Esophagus muscularis mucosa (tissue), 4 donors: ENCODE measurements around the gene C5orf15. TPM values are rescaled to one million over a fixed set of nuclear protein-coding genes. Genes with fewer than 3 reads are reported as not detected.
A peak's percentile ranks its signal among the peaks of the same experiment; 100 is the strongest.

Source experiments
- DNase-seq: peaks from one replicate; pipeline ENCODE4 v3.0.0-alpha.2; 2017; ENCODE audit errors: extremely low spot score
- H3K27ac ChIP-seq, 4 donors: fragments of 200-600 bp; sonication (generic); replicated peaks in 1 of 4; 1 replicate in 3 of 4; 2 replicates in 1 of 4; pipeline ENCODE4 v1.5.1; 2016 to 2019; ENCODE audit warnings: mild to moderate bottlenecking in 1 of 4
- H3K27me3 ChIP-seq, 4 donors: fragments of 200-600 bp; sonication (generic); one replicate each; pipeline versions ENCODE4 v1.5.1 to v1.6.0; 2016 to 2019
- H3K36me3 ChIP-seq, 4 donors: fragments of 200-600 bp; sonication (generic); one replicate each; pipeline ENCODE4 v1.5.1; 2016 to 2019
- H3K4me1 ChIP-seq, 4 donors: fragments of 200-600 bp; sonication (generic); one replicate each; pipeline ENCODE4 v1.5.1; 2016 to 2019
- H3K4me3 ChIP-seq, 4 donors: fragments of 200-600 bp; sonication (generic); 1 replicate in 2 of 4; 2 replicates in 2 of 4; pipeline ENCODE4 v1.5.1; 2016 to 2019; ENCODE audit warnings: mild to moderate bottlenecking in 4 of 4, moderate library complexity in 1 of 4
- H3K9me3 ChIP-seq, 4 donors: fragments of 200-600 bp; sonication (generic); 1 replicate in 3 of 4; 2 replicates in 1 of 4; pipeline ENCODE4 v1.5.1; 2016 to 2019
- EP300 ChIP-seq: sonication (generic); formaldehyde crosslinking; IDR thresholded peaks from one replicate; pipeline ENCODE4 v1.6.1; 2017; ENCODE audit warnings: antibody characterized with exemption
- POLR2A ChIP-seq: fragments of 450-650 bp; IDR thresholded peaks from one replicate; pipeline ENCODE4 v1.6.1; 2017; ENCODE audit warnings: antibody characterized with exemption, moderate library complexity, mild to moderate bottlenecking, low read depth
- POLR2AphosphoS5 ChIP-seq, 2 donors: sonication (generic); formaldehyde crosslinking; IDR thresholded peaks; one replicate each; pipeline ENCODE4 v1.6.1; 2017; ENCODE audit warnings: antibody characterized with exemption in 2 of 2
- WGBS: methylation state at CpG from one replicate; pipeline ENCODE4 v1.1.5; 2018; 5-methylcytosine and 5-hydroxymethylcytosine counted together
- intact Hi-C: fragments of 100-400 bp; cut with DNase I; formaldehyde crosslinking; loops from one replicate; pipeline ENCODE4 v1.15.1; 2023
- total RNA-seq, 4 donors: library from RNA; depleted of rRNA; stranded (reverse); fragments of >200 nt; gene quantifications; one replicate each; pipeline versions ENCODE4 v1.1.0 to v1.2.1, GENCODE V29; 2016
- TF ChIP-seq, protein P1 (sequence below), 3 experiments: fragments of 200-600 bp in 2 of 3; fragments of 450-650 bp in 1 of 3; sonication (generic) in 2 of 3; IDR thresholded peaks; one replicate each; pipeline ENCODE4 v1.5.1; 2017 to 2019; ENCODE audit warnings: antibody characterized with exemption in 3 of 3, mild to moderate bottlenecking in 2 of 3, moderate library complexity in 1 of 3

Gene C5orf15
- total RNA-seq, 4 donors from 2014 or later: 20.3 to 26.1 (median 22.2) TPM

GRCh38 chr5:134001938-134002731 lies 33.7 kb upstream of the C5orf15 start:
- peak overlapping the region; percentile 97 to 100 (median 100) for H3K27ac ChIP-seq
- H3K27me3 ChIP-seq: no peaks in the 10 kb centered on the region
- no peak for DNase-seq
- H3K4me3 ChIP-seq: peak overlapping the region in 2 of 4 donors; percentile 77 to 94
- TF ChIP-seq, protein P1, sequence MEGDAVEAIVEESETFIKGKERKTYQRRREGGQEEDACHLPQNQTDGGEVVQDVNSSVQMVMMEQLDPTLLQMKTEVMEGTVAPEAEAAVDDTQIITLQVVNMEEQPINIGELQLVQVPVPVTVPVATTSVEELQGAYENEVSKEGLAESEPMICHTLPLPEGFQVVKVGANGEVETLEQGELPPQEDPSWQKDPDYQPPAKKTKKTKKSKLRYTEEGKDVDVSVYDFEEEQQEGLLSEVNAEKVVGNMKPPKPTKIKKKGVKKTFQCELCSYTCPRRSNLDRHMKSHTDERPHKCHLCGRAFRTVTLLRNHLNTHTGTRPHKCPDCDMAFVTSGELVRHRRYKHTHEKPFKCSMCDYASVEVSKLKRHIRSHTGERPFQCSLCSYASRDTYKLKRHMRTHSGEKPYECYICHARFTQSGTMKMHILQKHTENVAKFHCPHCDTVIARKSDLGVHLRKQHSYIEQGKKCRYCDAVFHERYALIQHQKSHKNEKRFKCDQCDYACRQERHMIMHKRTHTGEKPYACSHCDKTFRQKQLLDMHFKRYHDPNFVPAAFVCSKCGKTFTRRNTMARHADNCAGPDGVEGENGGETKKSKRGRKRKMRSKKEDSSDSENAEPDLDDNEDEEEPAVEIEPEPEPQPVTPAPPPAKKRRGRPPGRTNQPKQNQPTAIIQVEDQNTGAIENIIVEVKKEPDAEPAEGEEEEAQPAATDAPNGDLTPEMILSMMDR (IDR thresholded peaks at IDR 0.05): no peak
- TF ChIP-seq POLR2A (no peak), POLR2AphosphoS5 (IDR thresholded peaks at IDR 0.05) (no peak), EP300 (no peak)
- H3K4me1 ChIP-seq: peaks cover 65 to 82% (median 81%) of the 10 kb centered on the region in 4 donors
- H3K36me3 ChIP-seq: peaks cover 0 to 20% (median 7%) of the 10 kb centered on the region in 4 donors
- 85% methylated on average over 12 of the region's 13 CpGs for WGBS
- intact Hi-C loops: no loop called here
- H3K9me3 ChIP-seq: no peaks in the 10 kb centered on the region

DNA sequence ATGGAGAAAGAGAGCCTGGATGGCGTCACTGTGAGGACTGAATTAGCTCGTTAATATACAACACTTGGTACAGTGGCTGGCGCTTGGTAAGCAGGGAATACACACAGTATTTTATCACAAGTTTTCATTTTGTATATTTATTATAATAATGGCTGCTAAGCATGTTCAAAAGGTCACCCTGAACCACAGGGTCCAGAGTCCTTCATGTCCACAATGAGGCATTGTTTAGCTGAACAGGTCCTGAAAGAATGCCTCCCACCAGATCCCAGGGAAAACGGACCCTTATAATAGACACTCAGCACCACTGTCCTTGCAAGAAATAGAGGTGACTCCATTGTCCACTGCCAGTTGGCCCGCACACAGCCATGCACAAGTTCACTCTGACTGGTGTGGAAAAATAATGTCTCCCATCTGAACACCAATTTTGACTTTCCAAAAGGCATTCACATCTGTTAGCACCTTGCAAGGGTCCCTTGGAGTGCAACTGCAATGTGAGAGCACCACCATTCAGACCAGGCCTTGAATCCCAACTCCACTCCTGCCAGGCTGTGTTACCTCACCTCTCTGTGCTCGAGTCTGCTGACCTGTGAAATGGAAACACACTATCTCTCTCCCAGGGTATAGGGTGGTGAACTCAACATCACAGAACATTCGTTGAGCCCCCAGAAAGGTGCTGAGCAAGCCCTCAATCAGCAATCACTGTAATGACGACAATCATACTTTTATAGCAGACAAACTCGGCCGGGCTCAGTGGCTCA lies 32.5 kb upstream of the C5orf15 start:
- Histone ChIP-seq H3K36me3 (peaks cover 0 to 20% (median 7%) of the 10 kb centered on the region in 4 donors), H3K4me1 (peaks cover 72 to 85% (median 84%) of the 10 kb centered on the region in 4 donors), H3K27me3 (no peaks in the 10 kb centered on the region), H3K9me3 (no peaks in the 10 kb centered on the region), H3K4me3 (no peak overlapping the region), H3K27ac (peak overlapping the region in 3 of 4 donors; percentile 28 to 100 (median 36))
- no peak for TF ChIP-seq EP300
- TF ChIP-seq, protein P1 (IDR thresholded peaks at IDR 0.05): no peak
- TF ChIP-seq POLR2AphosphoS5 (IDR thresholded peaks at IDR 0.05): no peak
- TF ChIP-seq POLR2A: no peak
- intact Hi-C loops: no loop called here
- 89% methylated on average over 10 of the region's 10 CpGs for WGBS
- DNase-seq: no peak

DNA sequence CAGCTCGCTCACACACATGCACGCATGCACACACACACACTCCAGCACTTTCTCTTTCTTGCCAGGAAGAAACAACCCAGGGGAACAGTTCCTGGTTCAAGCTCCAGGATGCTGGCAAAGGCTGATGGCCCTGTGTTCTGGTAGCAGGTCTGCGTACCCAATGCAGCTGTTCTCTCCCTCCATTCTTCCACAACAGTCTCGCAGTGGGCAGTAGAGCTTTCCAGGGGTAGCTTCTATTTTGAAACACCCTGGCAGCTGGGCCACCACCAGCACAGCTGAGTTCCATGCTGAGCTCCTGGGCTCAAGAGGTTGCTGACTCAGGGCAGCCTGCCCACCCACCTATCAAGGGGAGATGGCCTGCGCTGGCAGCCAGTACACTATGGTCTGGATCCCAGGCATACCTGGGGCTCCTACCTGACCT lies 31.7 kb upstream of the C5orf15 start:
- H3K4me1 ChIP-seq: peaks cover 74 to 87% (median 86%) of the 10 kb centered on the region in 4 donors
- H3K27me3 ChIP-seq: no peaks in the 10 kb centered on the region
- no peak overlapping the region for H3K4me3 ChIP-seq
- no peaks in the 10 kb centered on the region for H3K9me3 ChIP-seq
- intact Hi-C loops: no loop called here
- TF ChIP-seq POLR2AphosphoS5 (IDR thresholded peaks at IDR 0.05) (no peak), EP300 (no peak), POLR2A (no peak)
- TF ChIP-seq, protein P1 (IDR thresholded peaks at IDR 0.05): no peak
- WGBS: 90% methylated on average over 2 of the region's 5 CpGs
- peaks cover 0 to 20% (median 7%) of the 10 kb centered on the region in 4 donors for H3K36me3 ChIP-seq
- peak overlapping the region in 3 of 4 donors; percentile 28 to 100 (median 36) for H3K27ac ChIP-seq
- DNase-seq: no peak

- no peaks in the 10 kb centered on the region for H3K9me3 ChIP-seq
- H3K27ac ChIP-seq: no peak overlapping the region
- no peak overlapping the region for H3K4me3 ChIP-seq
- intact Hi-C loops: no loop called here
- H3K36me3 ChIP-seq: peaks cover 0 to 20% (median 7%) of the 10 kb centered on the region in 4 donors
- H3K27me3 ChIP-seq: no peaks in the 10 kb centered on the region
- 82% methylated on average over 7 of the region's 7 CpGs for WGBS
- DNase-seq: no peak
- peaks cover 87 to 100% (median 99%) of the 10 kb centered on the region in 4 donors for H3K4me1 ChIP-seq
- TF ChIP-seq, protein P1 (IDR thresholded peaks at IDR 0.05): no peak
- no peak for TF ChIP-seq POLR2AphosphoS5 (IDR thresholded peaks at IDR 0.05)
- TF ChIP-seq EP300: no peak
- TF ChIP-seq POLR2A: no peak
Measured at GRCh38 chr5:133998807-133999206, 30.4 kb upstream of the C5orf15 start.
